ENCODE results near the gene NPAS3.

Gene NPAS3

GRCh38 chr14:32938719-32939253 is at the start of gene NPAS3:
Gene NPAS3 (plus strand): TSS chr14:32938879.
- DNase-seq = no peak

GRCh38 chr14:32896979-32897697 is 41.5 kb upstream of the NPAS3 start:
- DNase-seq = no peak

GRCh38 chr14:32897698-32898064 is 41.0 kb upstream of the NPAS3 start:
- DNase-seq = no peak

- DNase-seq = no peak
These were observed 39.8 kb upstream of the NPAS3 start for GRCh38 chr14:32898876-32899275.

GRCh38 chr14:32900547-32900946 is 38.1 kb upstream of the NPAS3 start:
- DNase-seq = no peak

GRCh38 chr14:32905013-32905412 is 33.7 kb upstream of the NPAS3 start:
- no peak for DNase-seq

GRCh38 chr14:32906672-32907071 is 32.0 kb upstream of the NPAS3 start:
- DNase-seq = no peak

GRCh38 chr14:32908196-32909084 is 30.2 kb upstream of the NPAS3 start:
- no peak for DNase-seq

- DNase-seq = no peak
These were observed 25.0 kb upstream of the NPAS3 start for GRCh38 chr14:32913725-32914124.

- DNase-seq = no peak
These were observed 24.3 kb upstream of the NPAS3 start for GRCh38 chr14:32914391-32914790.

- no peak for DNase-seq
These were observed 17.9 kb upstream of the NPAS3 start for GRCh38 chr14:32920696-32921276.

- no peak for DNase-seq
These were observed 13.2 kb upstream of the NPAS3 start for GRCh38 chr14:32925439-32925838.

GRCh38 chr14:32932302-32932913 is 6.3 kb upstream of the NPAS3 start:
- DNase-seq = no peak

GRCh38 chr14:32932914-32933628 is 5.6 kb upstream of the NPAS3 start:
- no peak for DNase-seq

GRCh38 chr14:32933629-32934072 is 5.0 kb upstream of the NPAS3 start:
- DNase-seq = no peak

GRCh38 chr14:32934073-32934880 is 4.4 kb upstream of the NPAS3 start:
- no peak for DNase-seq

GRCh38 chr14:32934881-32935633 is 3.6 kb upstream of the NPAS3 start:
- no peak for DNase-seq

GRCh38 chr14:32939254-32940065 is 781 bp downstream of the NPAS3 start:
- no peak for DNase-seq

GRCh38 chr14:32940066-32940651 is 1.5 kb downstream of the NPAS3 start:
- no peak for DNase-seq

Measured in activated CD8-positive, alpha-beta memory T cell treated with anti-CD3 and anti-CD28 coated beads, Interleukin-2, amount 50 U/mL, for 4 hours (primary cell).